KMS-11 (cell line): ENCODE results near the gene SVEP1.
"Not testable (repeated sequence)": the region's sequence is repeated elsewhere in the genome, so short reads cannot be mapped to it uniquely, and the experiment has no call there.

Source experiments
- H2AFZ ChIP-seq: fragments of 200-600 bp; sonication (generic); 2 replicates; pipeline ENCODE4 v1.6.1; 2016; ENCODE audit warnings: antibody characterized with exemption, mixed run types, low read depth
- H3K27ac ChIP-seq: fragments of 200-600 bp; sonication (generic); 2 replicates; pipeline ENCODE4 v1.6.1; 2016; ENCODE audit warnings: mild to moderate bottlenecking, mixed run types
- H3K27me3 ChIP-seq: fragments of 200-600 bp; sonication (generic); 2 replicates; pipeline ENCODE4 v1.6.1; 2017; ENCODE audit warnings: mild to moderate bottlenecking, low read depth, mixed run types, moderate library complexity; ENCODE audit not compliant: insufficient read depth
- H3K36me3 ChIP-seq: fragments of 200-600 bp; sonication (generic); 2 replicates; pipeline ENCODE4 v1.6.1; 2017; ENCODE audit warnings: mild to moderate bottlenecking, mixed run types; ENCODE audit not compliant: insufficient read depth
- H3K4me1 ChIP-seq: fragments of 200-600 bp; sonication (generic); 2 replicates; pipeline ENCODE4 v1.6.1; 2016; ENCODE audit warnings: mild to moderate bottlenecking, low read depth, mixed run types; ENCODE audit not compliant: poor library complexity, severe bottlenecking
- H3K4me2 ChIP-seq: fragments of 200-600 bp; sonication (generic); 2 replicates; pipeline ENCODE4 v1.7.0; 2016; ENCODE audit warnings: mild to moderate bottlenecking, mixed run types
- H3K4me3 ChIP-seq: fragments of 200-600 bp; sonication (generic); IDR thresholded peaks from 2 replicates; pipeline ENCODE4 v1.6.1; 2017; ENCODE audit warnings: low read depth, low read length, mixed read lengths; ENCODE audit not compliant: insufficient read depth
- H3K79me2 ChIP-seq: fragments of 200-600 bp; sonication (generic); 2 replicates; pipeline ENCODE4 v1.6.1; 2016; ENCODE audit warnings: low read depth, mixed run types; ENCODE audit not compliant: insufficient read depth
- H3K9ac ChIP-seq: fragments of 200-600 bp; sonication (generic); 2 replicates; pipeline ENCODE4 v1.6.1; 2016; ENCODE audit warnings: mild to moderate bottlenecking, mixed run types
- H4K20me1 ChIP-seq: fragments of 200-600 bp; sonication (generic); 2 replicates; pipeline ENCODE4 v1.6.1; 2016; ENCODE audit warnings: mild to moderate bottlenecking, mixed run types; ENCODE audit not compliant: insufficient read depth
- TF ChIP-seq, protein P1 (sequence below): fragments of 200-600 bp; sonication (generic); conservative IDR thresholded peaks from 2 replicates; pipeline ENCODE4 v1.6.1; 2017; ENCODE audit warnings: low read depth, mild to moderate bottlenecking, antibody characterized with exemption, low read length, moderate library complexity, mixed read lengths

The SVEP1 gene

DNA sequence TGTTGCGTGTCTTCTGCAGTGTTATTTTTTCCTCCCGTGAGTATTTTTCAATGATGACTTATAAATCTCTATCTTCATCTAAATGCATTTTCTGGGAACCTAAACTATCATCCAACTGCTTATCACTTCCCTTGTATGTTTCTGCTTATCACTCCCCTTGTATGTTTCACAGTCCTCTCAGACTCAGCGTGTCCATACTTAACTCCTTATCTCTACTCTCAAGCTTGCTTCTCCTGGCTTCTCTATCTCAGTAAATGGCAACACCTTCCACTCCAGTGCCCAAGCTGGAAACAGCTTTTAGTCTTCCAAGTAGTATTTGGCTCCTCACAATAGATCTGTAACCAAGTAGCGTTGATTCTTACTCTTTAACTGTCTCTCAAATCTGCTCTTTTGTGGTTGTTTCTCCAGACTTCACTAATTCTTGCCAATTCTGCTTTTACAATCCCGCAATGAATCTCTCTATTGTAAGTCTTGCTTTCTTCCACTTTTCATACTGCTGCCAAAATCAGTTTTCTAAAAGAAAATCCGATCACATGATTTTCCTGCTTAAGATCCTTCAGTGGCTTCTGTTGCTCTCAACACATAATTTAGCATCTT, 208.0 kb downstream of the SVEP1 start:
- Histone ChIP-seq H3K4me2 (no peak overlapping the region), H4K20me1 (no peaks in the 10 kb centered on the region), H3K4me1 (no peaks in the 10 kb centered on the region), H3K27ac (no peak overlapping the region), H3K36me3 (no peaks in the 10 kb centered on the region), H3K79me2 (no peaks in the 10 kb centered on the region), H3K9ac (no peak overlapping the region), H3K4me3 (no peak overlapping the region), H3K27me3 (no peaks in the 10 kb centered on the region), H2AFZ (no peak overlapping the region)
- TF ChIP-seq, protein P1, sequence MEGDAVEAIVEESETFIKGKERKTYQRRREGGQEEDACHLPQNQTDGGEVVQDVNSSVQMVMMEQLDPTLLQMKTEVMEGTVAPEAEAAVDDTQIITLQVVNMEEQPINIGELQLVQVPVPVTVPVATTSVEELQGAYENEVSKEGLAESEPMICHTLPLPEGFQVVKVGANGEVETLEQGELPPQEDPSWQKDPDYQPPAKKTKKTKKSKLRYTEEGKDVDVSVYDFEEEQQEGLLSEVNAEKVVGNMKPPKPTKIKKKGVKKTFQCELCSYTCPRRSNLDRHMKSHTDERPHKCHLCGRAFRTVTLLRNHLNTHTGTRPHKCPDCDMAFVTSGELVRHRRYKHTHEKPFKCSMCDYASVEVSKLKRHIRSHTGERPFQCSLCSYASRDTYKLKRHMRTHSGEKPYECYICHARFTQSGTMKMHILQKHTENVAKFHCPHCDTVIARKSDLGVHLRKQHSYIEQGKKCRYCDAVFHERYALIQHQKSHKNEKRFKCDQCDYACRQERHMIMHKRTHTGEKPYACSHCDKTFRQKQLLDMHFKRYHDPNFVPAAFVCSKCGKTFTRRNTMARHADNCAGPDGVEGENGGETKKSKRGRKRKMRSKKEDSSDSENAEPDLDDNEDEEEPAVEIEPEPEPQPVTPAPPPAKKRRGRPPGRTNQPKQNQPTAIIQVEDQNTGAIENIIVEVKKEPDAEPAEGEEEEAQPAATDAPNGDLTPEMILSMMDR = no peak

DNA sequence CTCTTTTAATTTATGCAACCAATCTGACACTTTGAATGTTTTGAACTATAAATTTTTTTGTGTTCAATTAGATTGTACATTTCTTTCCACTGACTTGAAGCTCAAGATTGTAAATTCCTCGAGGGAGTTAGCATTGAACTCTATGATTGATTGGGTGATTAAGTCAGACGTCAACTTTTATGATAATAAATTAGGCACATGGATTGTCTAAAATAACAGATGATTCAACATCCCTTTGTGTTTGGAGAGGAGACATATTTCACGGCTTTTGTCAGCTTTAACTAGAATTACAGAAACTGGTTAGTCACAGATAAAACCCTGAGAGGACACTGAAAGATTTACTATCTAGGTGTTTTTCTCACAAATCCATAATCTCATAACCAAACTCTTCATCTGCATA, 209.2 kb downstream of the SVEP1 start:
- TF ChIP-seq, protein P1 = no peak
- Histone ChIP-seq H3K4me1 (no peaks in the 10 kb centered on the region), H3K27me3 (no peaks in the 10 kb centered on the region), H3K4me2 (no peak overlapping the region), H3K79me2 (no peaks in the 10 kb centered on the region), H3K9ac (no peak overlapping the region), H4K20me1 (no peaks in the 10 kb centered on the region), H2AFZ (no peak overlapping the region), H3K4me3 (no peak overlapping the region), H3K36me3 (no peaks in the 10 kb centered on the region), H3K27ac (no peak overlapping the region)

DNA sequence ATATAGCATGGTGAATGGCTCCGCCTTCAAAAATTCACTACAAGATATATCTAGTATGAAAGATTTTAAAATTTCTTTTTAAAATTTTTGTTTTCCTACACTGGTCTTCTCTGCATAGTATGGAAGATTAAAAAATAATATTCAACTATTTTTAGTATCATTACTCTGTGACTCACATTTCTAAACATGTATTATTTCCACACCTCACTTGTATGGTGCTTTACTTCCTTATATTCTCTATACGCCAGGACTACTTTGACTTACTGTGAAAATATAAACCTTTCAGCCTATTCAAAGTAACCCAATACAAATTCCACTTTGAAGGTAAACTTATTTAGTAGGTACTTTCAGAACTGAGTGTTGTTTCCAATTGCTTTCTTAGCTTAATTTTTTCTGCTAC, 215.1 kb downstream of the SVEP1 start:
- no peaks in the 10 kb centered on the region for H3K27me3 ChIP-seq
- H3K4me3 ChIP-seq = no peak overlapping the region
- no peaks in the 10 kb centered on the region for H3K4me1 ChIP-seq
- no peaks in the 10 kb centered on the region for H4K20me1 ChIP-seq
- H3K4me2 ChIP-seq = no peak overlapping the region
- H3K9ac ChIP-seq = no peak overlapping the region
- no peaks in the 10 kb centered on the region for H3K36me3 ChIP-seq
- no peaks in the 10 kb centered on the region for H3K79me2 ChIP-seq
- no peak overlapping the region for H3K27ac ChIP-seq
- H2AFZ ChIP-seq = no peak overlapping the region
- TF ChIP-seq, protein P1 = no peak

DNA sequence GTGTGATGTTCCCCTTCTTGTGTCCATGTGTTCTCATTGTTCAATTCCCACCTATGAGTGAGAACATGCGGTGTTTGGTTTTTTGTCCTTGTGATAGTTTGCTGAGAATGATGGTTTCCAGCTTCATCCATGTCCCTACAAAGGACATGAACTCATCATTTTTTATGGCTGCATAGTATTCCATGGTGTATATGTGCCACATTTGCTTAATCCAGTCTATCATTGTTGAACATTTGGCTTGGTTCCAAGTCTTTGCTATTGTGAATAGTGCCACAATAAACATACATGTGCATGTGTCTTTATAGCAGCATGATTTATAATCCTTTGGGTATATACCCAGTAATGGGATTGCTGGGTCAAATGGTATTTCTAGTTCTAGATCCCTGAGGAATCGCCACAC, 220.5 kb downstream of the SVEP1 start:
- not testable (repeated sequence) for H3K4me2 ChIP-seq, H3K27me3 ChIP-seq, H3K79me2 ChIP-seq, H3K4me1 ChIP-seq, H4K20me1 ChIP-seq, H3K36me3 ChIP-seq, H3K4me3 ChIP-seq, H3K9ac ChIP-seq, H2AFZ ChIP-seq, H3K27ac ChIP-seq

DNA sequence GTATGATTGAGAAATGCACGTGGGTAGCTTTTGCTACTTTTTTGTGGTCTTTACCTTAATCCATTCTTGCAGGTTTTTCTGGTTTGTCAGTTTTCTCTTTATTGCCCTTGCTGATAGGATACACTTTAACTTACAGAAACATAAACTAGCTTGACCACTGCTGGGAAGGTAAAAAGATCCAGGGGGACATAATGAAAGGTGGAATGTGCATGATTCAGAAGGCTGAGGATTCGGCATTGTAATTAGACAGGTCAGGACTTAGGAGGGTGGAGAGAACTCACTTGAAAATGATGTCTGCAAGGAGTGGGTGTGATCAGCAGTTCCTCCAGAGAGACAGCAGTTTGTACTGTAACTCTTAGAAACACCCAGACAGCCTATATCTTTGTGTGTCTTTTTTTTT, 222.0 kb downstream of the SVEP1 start:
- no peak overlapping the region for H2AFZ ChIP-seq
- H3K4me3 ChIP-seq = no peak overlapping the region
- H3K9ac ChIP-seq = no peak overlapping the region
- H3K36me3 ChIP-seq = no peaks in the 10 kb centered on the region
- TF ChIP-seq, protein P1 = no peak
- H3K79me2 ChIP-seq = no peaks in the 10 kb centered on the region
- no peaks in the 10 kb centered on the region for H3K27me3 ChIP-seq
- no peaks in the 10 kb centered on the region for H3K4me1 ChIP-seq
- H3K27ac ChIP-seq = no peak overlapping the region
- no peaks in the 10 kb centered on the region for H4K20me1 ChIP-seq
- H3K4me2 ChIP-seq = no peak overlapping the region
